Lower leg skin (tissue), 3 donors: Measurements from ENCODE around the gene KRT80.

Experiments used
- CTCF ChIP-seq, 3 donors: fragments of 450-650 bp; IDR thresholded peaks; one replicate each; pipeline ENCODE4 v1.5.1; 2016; ENCODE audit warnings: antibody characterized with exemption in 3 of 3, mild to moderate bottlenecking in 3 of 3, moderate library complexity in 2 of 3
- POLR2A ChIP-seq, 2 donors: fragments of 450-650 bp; IDR thresholded peaks; one replicate each; pipeline ENCODE4 v1.6.1; 2016 to 2017; ENCODE audit warnings: antibody characterized with exemption in 2 of 2, mild to moderate bottlenecking in 1 of 2, moderate library complexity in 1 of 2

GRCh38 chr12:52189376-52190174, 2.2 kb downstream of the KRT80 start:
- TF ChIP-seq POLR2A (IDR thresholded peaks at IDR 0.05) (no peak), CTCF (IDR thresholded peaks at IDR 0.05) (no peak)
